ENCODE results near the gene HDAC8. TPM values are rescaled to one million over a fixed set of nuclear protein-coding genes. Genes with fewer than 3 reads are reported as not detected.

HDAC8 gene
- total and polyA plus RNA-seq, 9 of the 15 experiments (the other 6 are each of a cell fraction or from before 2014, with no cell fraction given) = 18.9 to 53.8 (median 28.7) TPM

DNA sequence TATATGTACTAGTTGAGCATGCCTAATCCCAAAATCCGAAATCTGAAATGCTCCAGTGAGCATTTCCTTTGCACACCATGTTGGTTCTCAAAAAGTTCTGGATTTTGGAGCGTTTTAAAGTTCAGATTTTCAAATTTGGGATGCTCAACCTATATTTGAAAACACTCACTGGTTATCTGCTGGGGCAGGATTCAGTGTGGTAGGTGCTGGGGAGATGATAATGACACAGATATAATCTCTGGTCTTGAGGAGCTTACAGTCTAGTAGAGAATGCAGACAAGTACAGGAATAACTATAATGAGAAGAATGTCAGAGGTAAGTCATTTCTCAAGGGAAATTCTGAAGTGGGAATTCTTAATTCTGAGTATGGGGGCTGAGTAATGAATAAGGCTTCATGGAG lies 207.5 kb downstream of the HDAC8 start (continued):
- TF ChIP-seq, protein P1, sequence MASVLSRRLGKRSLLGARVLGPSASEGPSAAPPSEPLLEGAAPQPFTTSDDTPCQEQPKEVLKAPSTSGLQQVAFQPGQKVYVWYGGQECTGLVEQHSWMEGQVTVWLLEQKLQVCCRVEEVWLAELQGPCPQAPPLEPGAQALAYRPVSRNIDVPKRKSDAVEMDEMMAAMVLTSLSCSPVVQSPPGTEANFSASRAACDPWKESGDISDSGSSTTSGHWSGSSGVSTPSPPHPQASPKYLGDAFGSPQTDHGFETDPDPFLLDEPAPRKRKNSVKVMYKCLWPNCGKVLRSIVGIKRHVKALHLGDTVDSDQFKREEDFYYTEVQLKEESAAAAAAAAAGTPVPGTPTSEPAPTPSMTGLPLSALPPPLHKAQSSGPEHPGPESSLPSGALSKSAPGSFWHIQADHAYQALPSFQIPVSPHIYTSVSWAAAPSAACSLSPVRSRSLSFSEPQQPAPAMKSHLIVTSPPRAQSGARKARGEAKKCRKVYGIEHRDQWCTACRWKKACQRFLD (CRISPR knock-in tag; IDR thresholded peaks at IDR 0.05) = no peak
- TF ChIP-seq CTBP1 (IDR thresholded peaks at IDR 0.05; ENCODE audit: borderline replicate concordance) = no peak
- TF ChIP-seq, protein P2, sequence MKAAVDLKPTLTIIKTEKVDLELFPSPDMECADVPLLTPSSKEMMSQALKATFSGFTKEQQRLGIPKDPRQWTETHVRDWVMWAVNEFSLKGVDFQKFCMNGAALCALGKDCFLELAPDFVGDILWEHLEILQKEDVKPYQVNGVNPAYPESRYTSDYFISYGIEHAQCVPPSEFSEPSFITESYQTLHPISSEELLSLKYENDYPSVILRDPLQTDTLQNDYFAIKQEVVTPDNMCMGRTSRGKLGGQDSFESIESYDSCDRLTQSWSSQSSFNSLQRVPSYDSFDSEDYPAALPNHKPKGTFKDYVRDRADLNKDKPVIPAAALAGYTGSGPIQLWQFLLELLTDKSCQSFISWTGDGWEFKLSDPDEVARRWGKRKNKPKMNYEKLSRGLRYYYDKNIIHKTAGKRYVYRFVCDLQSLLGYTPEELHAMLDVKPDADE (conservative IDR thresholded peaks at IDR 0.05; ENCODE audit: control insufficient read depth, low read depth, low read length) = no peak
- no peak for TF ChIP-seq ZFP30 (CRISPR knock-in tag; IDR thresholded peaks at IDR 0.05; ENCODE audit: borderline replicate concordance)
- peak; percentile 30; the same call in 1 of the 2 replicates for TF ChIP-seq TCF3 (CRISPR knock-in tag; IDR thresholded peaks at IDR 0.05)
- no peak for TF ChIP-seq HDAC2 (IDR thresholded peaks at IDR 0.05)
- no peak for TF ChIP-seq WHSC1 (IDR thresholded peaks at IDR 0.05; ENCODE audit: low read length)
- peak; percentile 62 for TF ChIP-seq ARID1B (IDR thresholded peaks at IDR 0.05)
- no peak for TF ChIP-seq KAT7 (CRISPR knock-in tag; IDR thresholded peaks at IDR 0.05; ENCODE audit: borderline replicate concordance)
- no peak for TF ChIP-seq ZFP36 (IDR thresholded peaks at IDR 0.05; ENCODE audit: low read depth, low read length, partially characterized antibody)
- no peak for TF ChIP-seq MEIS2 (IDR thresholded peaks at IDR 0.05; ENCODE audit: partially characterized antibody)
- peak; percentile 67 for TF ChIP-seq TEAD4 (IDR thresholded peaks at IDR 0.05; ENCODE audit: low read length)
- no peak for TF ChIP-seq TEAD4 (CRISPR knock-in tag; IDR thresholded peaks at IDR 0.05; ENCODE audit: borderline replicate concordance)
- 0 out of 2 replicates have a peak, but pooled peaks have one; percentile 21 for TF ChIP-seq FOXM1 (IDR thresholded peaks at IDR 0.05; ENCODE audit: low read depth)
- no peak for TF ChIP-seq FOXM1 (CRISPR knock-in tag; IDR thresholded peaks at IDR 0.05; ENCODE audit: low read depth)
- TF ChIP-seq BACH1 (tag; IDR thresholded peaks at IDR 0.05) = no peak
- no peak for TF ChIP-seq CBX8 (IDR thresholded peaks at IDR 0.05; ENCODE audit: borderline replicate concordance, extremely low read depth, low read depth, low read length, poor library complexity, severe bottlenecking)
- TF ChIP-seq, protein P3, sequence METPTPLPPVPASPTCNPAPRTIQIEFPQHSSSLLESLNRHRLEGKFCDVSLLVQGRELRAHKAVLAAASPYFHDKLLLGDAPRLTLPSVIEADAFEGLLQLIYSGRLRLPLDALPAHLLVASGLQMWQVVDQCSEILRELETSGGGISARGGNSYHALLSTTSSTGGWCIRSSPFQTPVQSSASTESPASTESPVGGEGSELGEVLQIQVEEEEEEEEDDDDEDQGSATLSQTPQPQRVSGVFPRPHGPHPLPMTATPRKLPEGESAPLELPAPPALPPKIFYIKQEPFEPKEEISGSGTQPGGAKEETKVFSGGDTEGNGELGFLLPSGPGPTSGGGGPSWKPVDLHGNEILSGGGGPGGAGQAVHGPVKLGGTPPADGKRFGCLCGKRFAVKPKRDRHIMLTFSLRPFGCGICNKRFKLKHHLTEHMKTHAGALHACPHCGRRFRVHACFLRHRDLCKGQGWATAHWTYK (CRISPR knock-in tag; IDR thresholded peaks at IDR 0.05) = no peak
- no peak for TF ChIP-seq TEAD1 (CRISPR knock-in tag; IDR thresholded peaks at IDR 0.05)
- TF ChIP-seq ZKSCAN3 (CRISPR knock-in tag; IDR thresholded peaks at IDR 0.05) = no peak
- no peak for TF ChIP-seq MCM7 (IDR thresholded peaks at IDR 0.05)
- TF ChIP-seq, protein P4, sequence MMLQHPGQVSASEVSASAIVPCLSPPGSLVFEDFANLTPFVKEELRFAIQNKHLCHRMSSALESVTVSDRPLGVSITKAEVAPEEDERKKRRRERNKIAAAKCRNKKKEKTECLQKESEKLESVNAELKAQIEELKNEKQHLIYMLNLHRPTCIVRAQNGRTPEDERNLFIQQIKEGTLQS (IDR thresholded peaks at IDR 0.05) = no peak
- TF ChIP-seq, protein P4 (CRISPR knock-in tag; conservative IDR thresholded peaks at IDR 0.05) = no peak
- TF ChIP-seq HNRNPUL1 (IDR thresholded peaks at IDR 0.05; ENCODE audit: low read length) = no peak
- TF ChIP-seq, protein P5, sequence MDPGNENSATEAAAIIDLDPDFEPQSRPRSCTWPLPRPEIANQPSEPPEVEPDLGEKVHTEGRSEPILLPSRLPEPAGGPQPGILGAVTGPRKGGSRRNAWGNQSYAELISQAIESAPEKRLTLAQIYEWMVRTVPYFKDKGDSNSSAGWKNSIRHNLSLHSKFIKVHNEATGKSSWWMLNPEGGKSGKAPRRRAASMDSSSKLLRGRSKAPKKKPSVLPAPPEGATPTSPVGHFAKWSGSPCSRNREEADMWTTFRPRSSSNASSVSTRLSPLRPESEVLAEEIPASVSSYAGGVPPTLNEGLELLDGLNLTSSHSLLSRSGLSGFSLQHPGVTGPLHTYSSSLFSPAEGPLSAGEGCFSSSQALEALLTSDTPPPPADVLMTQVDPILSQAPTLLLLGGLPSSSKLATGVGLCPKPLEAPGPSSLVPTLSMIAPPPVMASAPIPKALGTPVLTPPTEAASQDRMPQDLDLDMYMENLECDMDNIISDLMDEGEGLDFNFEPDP (CRISPR knock-in tag; IDR thresholded peaks at IDR 0.05) = no peak
